Osteocyte (in vitro differentiated cells): ENCODE results near the gene SLC26A2. TPM values are rescaled to one million over a fixed set of nuclear protein-coding genes. Genes with fewer than 3 reads are reported as not detected.

Experiments used
- DNase-seq: peaks from one replicate; pipeline ENCODE4 v3.0.0; 2021; ENCODE audit warnings: mixed read lengths; ENCODE audit not compliant: unreplicated experiment; ENCODE audit errors: extremely low spot score
- H3K27ac Mint-ChIP-seq: one replicate; pipeline ENCODE4 v1.8.0; 2021; ENCODE audit warnings: mild to moderate bottlenecking, mixed read lengths; ENCODE audit not compliant: unreplicated experiment
- H3K27me3 Mint-ChIP-seq: one replicate; pipeline ENCODE4 v1.8.0; 2021; ENCODE audit warnings: mixed read lengths; ENCODE audit not compliant: unreplicated experiment
- H3K36me3 Mint-ChIP-seq: one replicate; pipeline ENCODE4 v1.8.0; 2021; ENCODE audit warnings: mixed read lengths; ENCODE audit not compliant: unreplicated experiment
- H3K4me1 Mint-ChIP-seq: one replicate; pipeline ENCODE4 v1.8.0; 2021; ENCODE audit warnings: mixed read lengths; ENCODE audit not compliant: unreplicated experiment
- H3K4me3 Mint-ChIP-seq: one replicate; pipeline ENCODE4 v1.8.0; 2021; ENCODE audit warnings: mild to moderate bottlenecking, moderate library complexity, mixed read lengths; ENCODE audit not compliant: unreplicated experiment
- H3K9me3 Mint-ChIP-seq: one replicate; pipeline ENCODE4 v1.8.0; 2021; ENCODE audit warnings: mixed read lengths; ENCODE audit not compliant: unreplicated experiment
- CTCF ChIP-seq: fragments of 200-600 bp; sonication (generic); IDR thresholded peaks from 2 replicates; pipeline ENCODE4 v1.5.0; 2021; ENCODE audit warnings: antibody characterized with exemption, mild to moderate bottlenecking, moderate library complexity
- total RNA-seq: library from RNA; stranded (reverse); gene quantifications from 2 replicates; pipeline ENCODE4 v1.2.1, GENCODE V29; 2021

SLC26A2 gene
- total RNA-seq, 1 donor from 2014 or later = 39.7 TPM

- TF ChIP-seq CTCF = no peak
- H3K4me1 Mint-ChIP-seq = peaks cover 22% of the 10 kb centered on the region
- DNase-seq = no peak
- peaks cover 38% of the 10 kb centered on the region for H3K36me3 Mint-ChIP-seq
- no peak overlapping the region for H3K4me3 Mint-ChIP-seq
- no peaks in the 10 kb centered on the region for H3K27me3 Mint-ChIP-seq
- H3K27ac Mint-ChIP-seq = no peak overlapping the region
- H3K9me3 Mint-ChIP-seq = no peaks in the 10 kb centered on the region
These were observed 45.8 kb downstream of the SLC26A2 start for GRCh38 chr5:150006318-150006717.

GRCh38 chr5:150007050-150007449 is 46.5 kb downstream of the SLC26A2 start:
- Mint-ChIP-seq H3K36me3 (peaks cover 40% of the 10 kb centered on the region), H3K4me1 (peaks cover 16% of the 10 kb centered on the region), H3K9me3 (no peaks in the 10 kb centered on the region), H3K27ac (no peak overlapping the region), H3K27me3 (no peaks in the 10 kb centered on the region), H3K4me3 (no peak overlapping the region)
- TF ChIP-seq CTCF = no peak
- DNase-seq = no peak

DNA sequence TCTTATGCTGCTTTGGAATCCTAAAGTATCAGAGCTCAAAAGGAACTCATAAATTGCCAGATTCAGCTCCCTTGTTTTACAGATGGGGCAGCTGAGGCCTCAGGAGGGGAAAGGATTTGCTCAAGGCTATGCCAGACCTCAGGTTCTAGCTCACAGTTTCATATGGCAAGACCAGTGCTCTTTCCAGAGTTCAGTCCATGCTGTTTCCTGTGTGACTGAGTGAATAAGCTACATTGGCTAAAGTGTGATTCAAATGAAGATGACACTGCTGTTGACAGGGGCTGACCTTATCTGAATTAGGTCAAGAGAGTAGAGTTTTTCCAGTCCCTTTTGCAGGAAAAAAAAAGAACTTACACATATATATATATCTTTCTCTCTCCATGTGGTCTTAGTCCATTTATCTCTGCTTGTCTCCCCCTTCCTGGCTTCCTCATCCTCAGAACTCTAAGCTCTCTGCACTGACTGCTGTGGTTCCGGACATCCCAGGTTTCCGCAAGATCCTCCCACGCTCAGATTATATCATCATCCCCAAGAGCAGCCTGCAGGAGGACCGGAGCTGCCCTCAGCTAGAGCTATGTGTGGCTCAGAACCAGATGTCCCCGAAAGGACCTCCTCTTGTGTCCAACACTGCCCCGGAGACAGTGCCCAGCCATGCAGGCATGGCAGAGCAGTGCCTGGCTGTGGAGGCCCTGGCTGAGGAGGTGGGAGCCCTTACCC is 49.3 kb downstream of the SLC26A2 start:
- H3K27ac Mint-ChIP-seq = no peak overlapping the region
- H3K4me3 Mint-ChIP-seq = no peak overlapping the region
- peaks cover 59% of the 10 kb centered on the region for H3K36me3 Mint-ChIP-seq
- TF ChIP-seq CTCF = no peak
- peaks cover 2% of the 10 kb centered on the region for H3K4me1 Mint-ChIP-seq
- H3K27me3 Mint-ChIP-seq = no peaks in the 10 kb centered on the region
- no peak for DNase-seq
- H3K9me3 Mint-ChIP-seq = no peaks in the 10 kb centered on the region

- no peak overlapping the region for H3K27ac Mint-ChIP-seq
These were observed 53.4 kb downstream of the SLC26A2 start for GRCh38 chr5:150013931-150014330.

More at GRCh38 chr5:150013931-150014330, 53.4 kb downstream of the SLC26A2 start:
- H3K27me3 Mint-ChIP-seq = no peaks in the 10 kb centered on the region
- TF ChIP-seq CTCF = no peak
- no peak overlapping the region for H3K4me3 Mint-ChIP-seq
- H3K36me3 Mint-ChIP-seq = peaks cover 76% of the 10 kb centered on the region
- H3K4me1 Mint-ChIP-seq = no peaks in the 10 kb centered on the region
- H3K9me3 Mint-ChIP-seq = peaks cover 14% of the 10 kb centered on the region
- DNase-seq = no peak
